Body of pancreas (tissue), 4 donors: ENCODE results near the gene LRFN3.

ENCODE experiments used
- POLR2A ChIP-seq, 3 donors: fragments of 450-650 bp; IDR thresholded peaks; one replicate each; pipeline ENCODE4 v1.6.1; 2016; ENCODE audit warnings: antibody characterized with exemption in 3 of 3, mild to moderate bottlenecking in 2 of 3
- TF ChIP-seq, protein P1 (sequence below), 7 experiments: fragments of 450-650 bp in 4 of 7; fragments of 200-600 bp in 3 of 7; sonication (generic) in 3 of 7; IDR thresholded peaks; one replicate each; pipeline ENCODE4 v1.5.1; 2016 to 2019; ENCODE audit warnings: antibody characterized with exemption in 7 of 7

DNA sequence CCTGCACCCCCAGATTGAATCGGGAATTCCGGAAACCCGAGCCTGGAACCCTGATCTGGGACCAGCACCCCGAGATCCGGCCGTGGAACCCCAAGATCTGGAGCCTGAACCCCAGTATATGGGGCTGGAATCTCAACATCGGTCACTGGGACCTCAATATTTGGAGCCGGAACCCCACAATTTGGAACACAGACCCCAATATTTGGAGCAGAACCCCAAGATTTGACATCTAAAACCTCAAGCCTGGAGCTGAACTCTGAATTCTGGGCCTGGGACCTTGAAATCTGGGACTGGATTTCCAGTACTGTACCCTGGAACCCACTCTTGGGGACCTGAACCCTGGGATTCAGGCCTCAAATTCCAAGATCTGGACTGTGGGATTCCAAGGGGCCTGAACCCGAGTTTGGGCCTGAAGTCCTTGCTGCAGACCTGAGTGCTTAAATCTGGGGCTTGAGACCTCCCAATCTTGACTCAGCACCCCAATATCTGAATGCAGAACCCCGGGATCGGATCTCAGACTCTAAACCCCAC lies 629 bp downstream of the LRFN3 start:
- TF ChIP-seq, protein P1, sequence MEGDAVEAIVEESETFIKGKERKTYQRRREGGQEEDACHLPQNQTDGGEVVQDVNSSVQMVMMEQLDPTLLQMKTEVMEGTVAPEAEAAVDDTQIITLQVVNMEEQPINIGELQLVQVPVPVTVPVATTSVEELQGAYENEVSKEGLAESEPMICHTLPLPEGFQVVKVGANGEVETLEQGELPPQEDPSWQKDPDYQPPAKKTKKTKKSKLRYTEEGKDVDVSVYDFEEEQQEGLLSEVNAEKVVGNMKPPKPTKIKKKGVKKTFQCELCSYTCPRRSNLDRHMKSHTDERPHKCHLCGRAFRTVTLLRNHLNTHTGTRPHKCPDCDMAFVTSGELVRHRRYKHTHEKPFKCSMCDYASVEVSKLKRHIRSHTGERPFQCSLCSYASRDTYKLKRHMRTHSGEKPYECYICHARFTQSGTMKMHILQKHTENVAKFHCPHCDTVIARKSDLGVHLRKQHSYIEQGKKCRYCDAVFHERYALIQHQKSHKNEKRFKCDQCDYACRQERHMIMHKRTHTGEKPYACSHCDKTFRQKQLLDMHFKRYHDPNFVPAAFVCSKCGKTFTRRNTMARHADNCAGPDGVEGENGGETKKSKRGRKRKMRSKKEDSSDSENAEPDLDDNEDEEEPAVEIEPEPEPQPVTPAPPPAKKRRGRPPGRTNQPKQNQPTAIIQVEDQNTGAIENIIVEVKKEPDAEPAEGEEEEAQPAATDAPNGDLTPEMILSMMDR (IDR thresholded peaks at IDR 0.05) = no peak
- TF ChIP-seq POLR2A (IDR thresholded peaks at IDR 0.05) = no peak
